NCI-H1092 (cell line): ENCODE results near the gene SLC26A5.
"Not testable (repeated sequence)": the region's sequence is repeated elsewhere in the genome, so short reads cannot be mapped to it uniquely, and the experiment has no call there.

ENCODE experiments used
- DNase-seq: peaks from one replicate; lab custom pipeline; 2025; lab: John Stamatoyannopoulos, UW

Gene SLC26A5

DNA sequence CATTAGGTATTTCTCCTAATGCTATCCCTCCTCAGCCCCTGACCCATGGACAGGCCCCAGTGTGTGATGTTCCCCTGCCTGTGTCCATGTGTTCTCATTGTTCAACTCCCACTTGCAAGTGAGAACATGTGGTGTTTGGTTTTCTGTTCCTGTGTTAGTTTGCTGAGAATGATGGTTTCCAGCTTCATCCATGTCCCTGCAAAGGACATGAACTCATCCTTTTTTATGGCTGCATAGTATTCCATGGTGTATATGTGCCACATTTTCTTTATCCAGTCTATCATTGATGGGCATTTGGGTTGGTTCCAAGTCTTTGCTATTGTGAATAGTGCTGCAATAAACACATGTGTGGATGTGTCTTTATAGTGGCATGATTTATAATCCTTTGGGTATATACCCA lies 46.3 kb downstream of the SLC26A5 start:
- DNase-seq, result not testable (repeated sequence)

- DNase-seq, result no peak
Measured at GRCh38 chr7:103398483-103399127, 47.4 kb downstream of the SLC26A5 start.

- DNase-seq, result no peak
Measured at GRCh38 chr7:103396471-103396870, 49.5 kb downstream of the SLC26A5 start.

DNA sequence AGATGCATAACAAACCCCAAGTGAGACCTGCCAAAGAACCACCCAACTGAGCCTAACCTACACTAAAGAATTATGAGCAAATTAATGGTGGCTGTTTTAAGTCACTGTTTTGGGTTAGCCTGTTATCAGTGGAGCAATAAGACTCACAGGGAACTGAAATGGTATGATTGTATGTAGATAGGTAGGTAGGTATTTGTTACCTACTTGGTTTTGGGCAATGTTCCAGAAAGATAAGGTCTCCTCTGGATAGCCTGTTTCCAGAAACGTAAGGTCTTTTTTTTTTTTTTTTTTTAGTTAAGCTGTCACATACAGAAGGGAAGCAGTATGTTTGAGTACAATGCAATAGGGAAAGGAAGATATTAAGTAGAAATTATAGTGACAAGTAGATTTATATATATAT lies 50.9 kb downstream of the SLC26A5 start:
- DNase-seq, result no peak

GRCh38 chr7:103394566-103394965 lies 51.4 kb downstream of the SLC26A5 start:
- no peak for DNase-seq

GRCh38 chr7:103391976-103392375 lies 54.0 kb downstream of the SLC26A5 start:
- no peak for DNase-seq

- DNase-seq, result no peak
Measured at GRCh38 chr7:103391150-103391549, 54.9 kb downstream of the SLC26A5 start.

DNA sequence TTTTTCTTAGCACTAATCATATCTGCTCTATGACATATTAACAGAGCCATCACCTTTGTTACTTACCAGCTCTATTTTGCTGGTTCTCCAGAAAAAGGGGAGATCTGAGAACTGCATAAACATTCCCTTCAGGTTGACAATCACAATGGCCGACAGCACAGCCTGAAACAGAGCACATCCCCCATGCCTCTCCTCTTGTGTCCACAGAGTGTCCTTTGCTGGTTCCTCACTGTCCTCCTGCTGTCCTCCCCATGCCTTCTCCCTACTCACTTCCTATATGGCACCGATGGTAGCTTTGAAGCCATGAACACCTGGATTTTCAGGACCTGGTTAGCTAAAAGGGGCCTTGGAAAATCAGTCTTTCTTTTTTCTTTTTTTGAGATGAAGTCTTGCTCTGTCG lies 56.7 kb downstream of the SLC26A5 start:
- no peak for DNase-seq

DNA sequence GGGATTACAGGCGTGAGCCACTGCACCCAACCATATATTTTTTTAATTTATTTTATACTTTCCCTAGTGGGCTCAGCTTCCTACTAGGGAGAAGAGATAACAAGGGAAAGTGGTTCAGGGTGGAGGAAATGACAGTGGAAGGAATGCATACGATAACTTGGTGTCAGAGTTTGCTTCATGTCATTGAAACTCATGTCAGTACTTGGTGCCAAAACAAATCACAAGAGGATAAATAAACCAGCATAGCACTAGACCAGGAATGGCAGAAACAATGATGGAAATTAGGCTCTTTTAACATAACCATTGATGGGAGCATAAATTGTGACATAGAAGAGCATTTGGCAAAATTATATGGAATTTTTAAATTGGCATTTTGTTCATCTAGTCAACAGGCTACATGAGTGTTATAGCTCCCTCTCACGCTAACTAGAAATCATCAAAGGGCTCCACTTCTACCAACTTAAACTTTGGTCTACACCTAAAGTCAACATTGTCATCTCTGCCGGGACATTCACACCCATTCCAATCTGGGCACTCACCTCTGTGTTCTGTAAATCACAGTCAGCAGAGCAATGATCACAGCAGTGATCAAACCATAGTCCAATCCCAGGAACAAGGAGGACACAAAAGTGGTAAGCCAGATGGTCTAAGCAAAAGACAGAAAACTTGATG lies 57.4 kb downstream of the SLC26A5 start:
- no peak for DNase-seq

GRCh38 chr7:103387242-103387641 lies 58.8 kb downstream of the SLC26A5 start:
- no peak for DNase-seq

- no peak for DNase-seq
Measured at GRCh38 chr7:103382032-103382402, 64.0 kb downstream of the SLC26A5 start.

GRCh38 chr7:103381280-103382031 lies 64.6 kb downstream of the SLC26A5 start:
- DNase-seq, result no peak

DNA sequence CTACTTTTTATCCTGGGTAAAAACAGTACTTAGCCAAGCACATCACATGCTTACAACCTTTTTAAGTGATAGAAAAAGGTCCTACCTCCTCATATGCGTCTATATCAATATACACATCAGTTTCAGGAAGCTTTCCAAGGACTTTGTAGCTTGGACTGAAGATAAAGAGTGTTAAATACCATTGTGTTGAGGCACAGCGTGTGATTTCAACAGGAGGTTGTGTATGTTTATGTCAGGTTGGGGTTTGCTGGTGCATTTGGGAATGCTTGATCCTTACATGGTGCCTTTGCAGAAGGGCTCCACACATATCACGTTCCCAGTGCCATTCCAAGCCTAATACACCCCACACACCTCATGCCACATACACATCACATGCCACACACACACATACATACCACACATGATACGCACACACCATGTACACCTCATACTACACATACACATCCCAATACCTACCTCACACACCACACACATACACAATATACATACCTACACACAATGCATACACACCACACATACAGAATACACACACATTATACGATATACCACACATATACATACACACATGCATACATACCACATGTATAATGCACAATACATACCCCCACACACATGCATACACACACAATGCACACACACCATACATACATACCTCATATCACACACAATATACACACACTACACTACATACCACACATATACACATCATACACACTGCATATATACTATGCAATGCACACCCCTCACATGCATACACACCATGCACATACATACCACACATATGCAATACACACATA lies 65.4 kb downstream of the SLC26A5 start:
- DNase-seq, result no peak

GRCh38 chr7:103379270-103379975 lies 66.6 kb downstream of the SLC26A5 start:
- no peak for DNase-seq

DNA sequence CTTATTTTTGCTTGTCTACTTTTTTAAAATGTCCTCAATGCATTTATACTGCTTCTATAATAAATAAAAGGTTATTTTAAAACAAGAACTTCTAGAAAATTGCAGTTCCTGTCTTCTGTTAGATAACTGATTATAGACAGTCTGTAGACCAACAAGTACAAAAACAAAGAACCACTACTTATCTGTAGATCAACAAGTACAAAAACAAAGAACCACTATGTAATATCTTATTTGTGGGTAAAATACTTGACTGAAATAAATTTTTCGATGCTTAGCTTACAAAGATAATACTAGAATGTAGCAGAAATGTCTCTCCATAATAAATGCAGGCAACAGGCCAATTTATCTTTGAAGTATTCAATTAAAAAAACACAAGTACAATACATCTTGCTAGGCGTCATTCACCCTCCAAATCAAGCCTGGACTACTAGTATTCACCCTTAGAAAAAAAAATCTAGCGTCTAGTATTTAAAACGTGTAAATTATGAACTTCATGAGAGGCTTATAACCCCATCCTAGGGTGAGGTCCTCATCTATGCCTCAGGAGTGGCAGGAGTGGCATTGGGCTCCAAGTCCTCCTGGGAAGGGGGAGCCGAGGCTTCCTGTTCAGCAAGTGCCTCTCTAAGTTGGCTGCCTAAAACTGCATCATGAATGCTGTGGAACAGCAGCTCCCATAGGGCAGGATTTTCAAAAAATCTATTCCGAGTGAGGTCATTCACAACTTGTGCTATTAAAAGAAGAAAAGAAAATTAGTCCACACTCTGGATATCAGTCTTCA lies 72.0 kb downstream of the SLC26A5 start:
- DNase-seq, result no peak

- no peak for DNase-seq
Measured at GRCh38 chr7:103369432-103369831, 76.6 kb downstream of the SLC26A5 start.

DNA sequence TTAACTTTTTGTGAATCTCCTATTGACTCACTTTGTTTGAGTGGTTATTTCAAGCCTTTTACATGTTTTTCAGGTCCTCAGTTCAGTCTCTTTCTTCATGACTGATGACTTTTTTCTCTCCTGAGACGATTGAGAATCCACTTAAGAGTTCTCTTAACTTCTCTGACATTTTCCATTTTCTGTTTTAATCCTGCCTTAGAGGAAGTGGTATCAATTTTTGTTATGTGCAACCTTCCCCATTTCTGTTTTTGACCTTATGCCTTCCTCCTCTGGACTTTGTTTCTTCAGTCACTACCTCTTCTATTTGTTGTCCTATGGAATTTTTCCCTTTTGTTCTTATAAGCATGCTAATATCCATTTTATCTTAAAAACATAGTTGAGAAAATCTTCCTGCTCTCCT lies 96.2 kb downstream of the SLC26A5 start:
- no peak for DNase-seq

DNA sequence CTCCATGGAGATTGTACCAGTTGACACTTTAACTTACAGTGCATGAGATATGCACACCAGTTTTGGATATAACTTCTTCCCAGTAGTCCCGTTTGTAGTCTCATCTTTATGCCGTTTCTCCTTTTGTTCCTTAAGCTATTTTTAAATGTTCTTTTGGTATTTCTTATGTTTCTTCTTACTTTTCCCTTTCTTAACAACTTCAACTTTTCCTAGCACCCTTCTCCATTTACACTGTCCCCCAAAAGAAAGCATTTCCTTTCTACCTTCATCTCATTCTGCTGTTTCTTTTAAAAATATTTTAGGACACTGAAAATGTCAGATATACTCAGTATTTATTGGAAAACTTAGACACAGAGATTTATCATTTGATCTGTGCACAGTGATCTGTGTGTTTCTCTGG lies 97.0 kb downstream of the SLC26A5 start:
- no peak for DNase-seq

GRCh38 chr7:103348452-103348851 lies 97.6 kb downstream of the SLC26A5 start:
- no peak for DNase-seq

GRCh38 chr7:103347507-103348267 lies 98.3 kb downstream of the SLC26A5 start, which contains the start of gene PSMC2:
Gene PSMC2 (plus strand): TSS chr7:103347643. CDS start chr7:103347712, 69 bp downstream.
- peak; percentile 88 for DNase-seq
